AG10803 (cell line): ENCODE results near the gene MRPL33.
A peak's percentile ranks its signal among the peaks of the same experiment; 100 is the strongest.

ENCODE experiments used
- DNase-seq: peaks from one replicate; pipeline ENCODE4 v3.0.0; 2010; ENCODE audit warnings: low read depth
- H3K4me3 ChIP-seq: 2 replicates; pipeline ENCODE4 v1.5.1; 2011; ENCODE audit warnings: mild to moderate bottlenecking, low read length, control low read depth
- TF ChIP-seq, protein P1 (sequence below): conservative IDR thresholded peaks from 2 replicates; pipeline ENCODE4 v1.5.1; 2011; ENCODE audit warnings: mild to moderate bottlenecking, low read length, control low read depth, inconsistent platforms

MRPL33 gene

DNA sequence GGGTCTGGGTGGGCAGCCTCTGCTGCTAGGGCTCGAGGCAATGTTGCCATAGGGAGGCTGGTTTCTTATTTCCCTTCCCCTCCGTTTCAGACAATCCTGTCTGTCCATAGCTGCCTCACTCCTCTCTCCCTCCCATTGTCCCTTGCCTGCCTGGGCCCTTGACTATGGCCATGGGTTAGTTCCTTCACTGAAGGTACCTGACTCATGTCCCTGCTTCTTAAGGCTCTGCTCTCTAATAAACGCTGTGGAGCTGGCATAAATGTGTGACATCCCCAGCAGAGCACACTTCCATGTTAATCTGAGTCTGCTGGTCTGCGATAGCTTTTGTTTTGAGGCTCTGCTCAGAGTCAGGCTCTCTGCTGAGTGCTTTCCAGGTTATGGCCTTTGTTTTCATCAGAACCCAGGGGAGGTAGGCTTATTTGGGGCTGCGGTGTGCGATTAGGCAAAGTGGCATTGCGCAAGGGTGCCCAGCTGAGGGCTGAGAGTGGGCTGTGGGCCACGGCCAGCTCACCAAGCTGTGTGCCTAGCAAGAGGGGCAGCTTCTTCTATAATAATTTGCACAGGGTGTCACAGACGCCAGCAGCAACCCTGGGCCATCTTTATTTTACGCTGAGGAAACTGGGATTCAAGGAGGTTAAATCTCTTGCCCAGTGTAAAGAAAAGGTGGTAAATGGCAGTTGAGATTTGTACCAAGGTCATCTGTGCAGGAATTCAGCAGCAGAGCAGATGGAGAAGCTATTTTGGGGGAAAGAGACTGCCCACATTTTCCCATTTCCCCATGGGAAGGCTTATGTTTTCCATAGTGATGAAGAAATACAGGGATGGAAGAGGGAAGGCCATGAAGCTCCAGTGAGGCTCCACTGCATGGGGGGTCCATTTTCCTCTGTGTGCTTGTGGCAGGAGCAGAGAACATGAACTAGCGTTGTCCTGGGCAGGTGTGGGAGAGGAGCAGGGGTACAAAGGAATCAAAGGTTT lies 25.6 kb downstream of the MRPL33 start:
- DNase-seq, result no peak
- TF ChIP-seq, protein P1, sequence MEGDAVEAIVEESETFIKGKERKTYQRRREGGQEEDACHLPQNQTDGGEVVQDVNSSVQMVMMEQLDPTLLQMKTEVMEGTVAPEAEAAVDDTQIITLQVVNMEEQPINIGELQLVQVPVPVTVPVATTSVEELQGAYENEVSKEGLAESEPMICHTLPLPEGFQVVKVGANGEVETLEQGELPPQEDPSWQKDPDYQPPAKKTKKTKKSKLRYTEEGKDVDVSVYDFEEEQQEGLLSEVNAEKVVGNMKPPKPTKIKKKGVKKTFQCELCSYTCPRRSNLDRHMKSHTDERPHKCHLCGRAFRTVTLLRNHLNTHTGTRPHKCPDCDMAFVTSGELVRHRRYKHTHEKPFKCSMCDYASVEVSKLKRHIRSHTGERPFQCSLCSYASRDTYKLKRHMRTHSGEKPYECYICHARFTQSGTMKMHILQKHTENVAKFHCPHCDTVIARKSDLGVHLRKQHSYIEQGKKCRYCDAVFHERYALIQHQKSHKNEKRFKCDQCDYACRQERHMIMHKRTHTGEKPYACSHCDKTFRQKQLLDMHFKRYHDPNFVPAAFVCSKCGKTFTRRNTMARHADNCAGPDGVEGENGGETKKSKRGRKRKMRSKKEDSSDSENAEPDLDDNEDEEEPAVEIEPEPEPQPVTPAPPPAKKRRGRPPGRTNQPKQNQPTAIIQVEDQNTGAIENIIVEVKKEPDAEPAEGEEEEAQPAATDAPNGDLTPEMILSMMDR, result no peak
- H3K4me3 ChIP-seq, result no peak overlapping the region

DNA sequence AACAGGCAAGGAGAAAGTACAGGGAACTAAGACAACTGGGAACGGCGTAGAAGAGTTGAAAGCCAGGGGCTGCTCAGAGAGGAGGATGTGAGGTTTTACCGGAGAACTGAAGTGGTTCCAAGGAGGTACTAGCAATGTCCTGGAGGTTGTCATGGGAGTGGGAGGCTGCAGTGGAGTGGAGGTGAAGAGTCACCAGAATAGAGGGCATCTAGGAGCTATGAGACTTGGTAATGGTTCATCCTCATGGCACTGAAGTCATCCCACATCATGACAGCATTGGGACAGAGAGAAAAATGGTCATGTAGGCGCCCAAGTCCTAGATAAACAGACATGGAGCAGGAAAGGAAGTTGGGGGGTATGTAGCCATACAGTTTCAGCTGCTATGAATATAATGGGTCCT lies 26.3 kb downstream of the MRPL33 start:
- TF ChIP-seq, protein P1, result no peak
- no peak overlapping the region for H3K4me3 ChIP-seq
- DNase-seq, result no peak

DNA sequence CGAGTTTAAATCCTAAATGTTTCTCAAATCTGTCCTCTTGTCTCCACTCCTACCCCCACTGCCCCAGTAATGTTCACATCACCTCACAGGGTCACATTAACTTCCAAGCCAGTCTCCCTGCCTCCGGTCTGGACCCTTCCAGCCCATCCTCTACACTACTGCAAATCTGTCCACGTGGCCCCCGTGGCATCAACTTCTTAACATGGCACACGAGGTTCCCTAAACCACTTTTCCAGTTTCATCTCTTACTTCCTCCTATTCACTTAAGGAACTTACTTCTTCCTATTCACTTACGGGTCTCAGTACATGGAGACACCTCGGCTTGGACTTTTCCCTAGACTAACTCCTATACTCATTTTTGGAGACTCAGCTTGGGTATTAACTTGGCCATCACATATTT lies 27.0 kb downstream of the MRPL33 start:
- no peak for DNase-seq

DNA sequence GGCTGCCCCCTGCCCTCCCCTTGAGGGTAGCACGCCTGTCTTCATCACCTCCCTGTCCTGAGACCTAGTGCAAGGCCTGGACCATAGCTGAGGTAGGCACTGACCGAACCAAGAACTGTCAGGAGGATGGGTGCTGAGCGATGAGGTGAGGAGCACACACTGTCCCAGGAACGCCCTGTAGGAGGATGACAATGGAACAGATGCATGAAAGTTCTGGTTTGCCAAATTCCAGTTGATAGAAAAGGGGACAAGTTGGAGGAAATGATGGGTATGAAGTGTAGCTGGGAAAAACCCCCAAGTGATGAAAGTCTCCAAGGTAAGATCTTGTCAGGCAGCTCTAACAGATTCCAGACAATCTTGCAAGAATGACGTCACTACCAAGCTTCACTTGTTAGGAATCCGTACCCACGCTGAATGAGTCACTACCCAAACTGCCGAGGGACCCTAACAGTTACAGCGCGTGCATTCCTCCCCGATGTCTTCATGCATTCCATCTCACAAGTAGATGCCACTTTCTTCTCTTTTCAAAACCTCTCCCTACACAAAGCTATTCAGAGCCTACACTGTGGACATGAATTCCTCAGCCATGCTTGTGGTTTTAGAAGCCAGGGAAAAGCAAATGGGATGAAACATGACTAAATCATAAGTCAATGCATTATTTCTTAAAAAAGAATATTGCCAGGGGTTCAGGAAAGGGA lies 27.6 kb downstream of the MRPL33 start:
- peak; percentile 100 for DNase-seq
- no peak overlapping the region for H3K4me3 ChIP-seq
- TF ChIP-seq, protein P1, result no peak; the same call in 1 of the 2 replicates

More for the DNA sequence above, 27.0 kb downstream of the MRPL33 start:
- H3K4me3 ChIP-seq, result no peak overlapping the region
- TF ChIP-seq, protein P1, result no peak

DNA sequence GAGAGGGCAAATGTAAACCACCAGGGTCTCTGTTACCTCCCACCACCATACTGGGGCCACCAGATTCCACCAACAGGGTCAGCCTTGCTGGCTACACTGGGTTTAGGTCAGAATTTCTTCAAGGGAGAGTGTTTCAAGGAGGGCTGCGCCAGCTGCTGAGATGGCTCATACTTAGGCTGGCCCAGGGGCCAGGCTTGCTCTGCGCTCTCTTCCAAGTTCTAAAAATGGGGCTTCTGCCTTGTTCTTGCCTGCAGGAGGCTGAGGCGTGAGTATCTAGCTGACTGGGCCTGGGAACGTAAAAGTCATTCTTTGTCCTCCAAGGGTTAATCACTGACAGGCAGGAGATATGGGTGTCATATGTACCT lies 28.1 kb downstream of the MRPL33 start:
- TF ChIP-seq, protein P1, result peak; percentile 23
- H3K4me3 ChIP-seq, result 0 out of 2 replicates have a peak overlapping the region, but pooled peaks have one; percentile 11
- no peak for DNase-seq

DNA sequence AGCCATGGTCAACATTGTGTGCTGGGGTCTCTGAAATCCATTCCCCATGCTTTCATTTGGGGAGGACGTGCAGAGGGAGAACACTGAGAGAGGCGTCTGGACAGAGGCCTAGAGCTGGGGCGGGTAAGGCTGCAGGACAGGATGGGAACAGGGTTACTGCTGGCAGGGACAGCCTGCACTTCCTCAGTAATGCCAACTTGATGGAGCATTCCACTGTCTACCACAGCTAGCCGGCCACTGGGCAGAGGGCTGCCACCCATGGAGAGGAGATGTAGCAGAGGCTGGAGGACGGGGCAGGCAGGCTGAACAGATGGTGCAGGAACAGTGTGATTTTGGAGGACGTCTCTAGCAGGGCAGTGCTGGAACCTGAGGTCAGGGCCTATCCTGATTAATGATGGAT lies 29.3 kb downstream of the MRPL33 start:
- no peak overlapping the region for H3K4me3 ChIP-seq
- no peak for DNase-seq
- TF ChIP-seq, protein P1, result no peak
